Measurements from ENCODE around the gene CACNA1C. TPM values are rescaled to one million over a fixed set of nuclear protein-coding genes. Genes with fewer than 3 reads are reported as not detected.

Gene CACNA1C
- total and polyA plus RNA-seq, 2 of the 4 experiments (the other 2 are of a cell fraction): 1.6 to 2.6 TPM

DNA sequence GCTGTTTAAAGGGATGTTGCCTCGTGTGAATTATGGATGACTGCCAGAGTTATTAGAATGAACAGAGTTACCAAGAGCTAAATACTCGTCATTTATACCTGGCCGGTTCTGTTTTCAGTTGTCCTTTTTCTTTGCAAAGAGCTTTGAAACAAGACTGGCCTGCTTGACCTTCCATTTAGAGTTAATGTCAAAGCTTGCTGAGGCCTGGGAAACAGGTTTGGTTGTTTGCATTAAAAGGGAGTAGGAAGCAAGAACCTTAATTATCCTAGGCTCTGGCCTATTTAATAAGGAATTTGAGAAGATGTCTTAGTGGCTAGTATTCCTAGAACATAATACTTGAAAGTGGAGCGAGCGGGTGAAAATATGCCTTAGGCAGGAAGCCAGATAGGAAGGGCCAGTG lies 233.3 kb downstream of the CACNA1C start:
- WGBS, 2 experiments (ENCODE audit: extremely low coverage in 2 of 2, insufficient read length in 1 of 2): 100% methylated on average over 4 of the region's 5 CpGs; no CpG with 5 or more reads in 1 of the 2 experiments
- TF ChIP-seq SMC3 (IDR thresholded peaks at IDR 0.05; ENCODE audit: low read depth, low read length) (no peak), CHD1 (IDR thresholded peaks at IDR 0.05; ENCODE audit: low read depth, low read length) (no peak), CEBPB (IDR thresholded peaks at IDR 0.05; ENCODE audit: low read depth, low read length) (no peak), RAD21 (IDR thresholded peaks at IDR 0.05; ENCODE audit: low read length) (no peak), MAFK (IDR thresholded peaks at IDR 0.05; ENCODE audit: low read depth, low read length) (no peak), MXI1 (IDR thresholded peaks at IDR 0.05; ENCODE audit: borderline replicate concordance, low read depth, low read length) (no peak), MAZ (IDR thresholded peaks at IDR 0.05; ENCODE audit: borderline replicate concordance, low read depth, low read length) (no peak), BHLHE40 (IDR thresholded peaks at IDR 0.05; ENCODE audit: low read depth, low read length) (no peak), POLR2A (IDR thresholded peaks at IDR 0.05; ENCODE audit: low read depth, low read length) (no peak), NFE2L2 (IDR thresholded peaks at IDR 0.05; ENCODE audit: low read depth, low read length) (no peak), RFX5 (IDR thresholded peaks at IDR 0.05; ENCODE audit: low read depth, low read length) (no peak), FOS (IDR thresholded peaks at IDR 0.05; ENCODE audit: low read depth, low read length) (no peak)
- TF ChIP-seq, protein P1, sequence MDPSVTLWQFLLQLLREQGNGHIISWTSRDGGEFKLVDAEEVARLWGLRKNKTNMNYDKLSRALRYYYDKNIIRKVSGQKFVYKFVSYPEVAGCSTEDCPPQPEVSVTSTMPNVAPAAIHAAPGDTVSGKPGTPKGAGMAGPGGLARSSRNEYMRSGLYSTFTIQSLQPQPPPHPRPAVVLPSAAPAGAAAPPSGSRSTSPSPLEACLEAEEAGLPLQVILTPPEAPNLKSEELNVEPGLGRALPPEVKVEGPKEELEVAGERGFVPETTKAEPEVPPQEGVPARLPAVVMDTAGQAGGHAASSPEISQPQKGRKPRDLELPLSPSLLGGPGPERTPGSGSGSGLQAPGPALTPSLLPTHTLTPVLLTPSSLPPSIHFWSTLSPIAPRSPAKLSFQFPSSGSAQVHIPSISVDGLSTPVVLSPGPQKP (IDR thresholded peaks at IDR 0.05; ENCODE audit: borderline replicate concordance, low read depth, low read length): no peak
- TF ChIP-seq, protein P2, sequence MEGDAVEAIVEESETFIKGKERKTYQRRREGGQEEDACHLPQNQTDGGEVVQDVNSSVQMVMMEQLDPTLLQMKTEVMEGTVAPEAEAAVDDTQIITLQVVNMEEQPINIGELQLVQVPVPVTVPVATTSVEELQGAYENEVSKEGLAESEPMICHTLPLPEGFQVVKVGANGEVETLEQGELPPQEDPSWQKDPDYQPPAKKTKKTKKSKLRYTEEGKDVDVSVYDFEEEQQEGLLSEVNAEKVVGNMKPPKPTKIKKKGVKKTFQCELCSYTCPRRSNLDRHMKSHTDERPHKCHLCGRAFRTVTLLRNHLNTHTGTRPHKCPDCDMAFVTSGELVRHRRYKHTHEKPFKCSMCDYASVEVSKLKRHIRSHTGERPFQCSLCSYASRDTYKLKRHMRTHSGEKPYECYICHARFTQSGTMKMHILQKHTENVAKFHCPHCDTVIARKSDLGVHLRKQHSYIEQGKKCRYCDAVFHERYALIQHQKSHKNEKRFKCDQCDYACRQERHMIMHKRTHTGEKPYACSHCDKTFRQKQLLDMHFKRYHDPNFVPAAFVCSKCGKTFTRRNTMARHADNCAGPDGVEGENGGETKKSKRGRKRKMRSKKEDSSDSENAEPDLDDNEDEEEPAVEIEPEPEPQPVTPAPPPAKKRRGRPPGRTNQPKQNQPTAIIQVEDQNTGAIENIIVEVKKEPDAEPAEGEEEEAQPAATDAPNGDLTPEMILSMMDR (conservative IDR thresholded peaks at IDR 0.05; ENCODE audit: low read depth, low read length): no peak
- Histone ChIP-seq H3K4me2 (ENCODE audit: low read depth, low read length) (no peak overlapping the region), H3K4me3 (ENCODE audit: insufficient read depth, low read depth, low read length) (no peak overlapping the region), H4K91ac (ENCODE audit: insufficient read depth, low read depth, low read length) (peak overlapping the region; percentile 89), H2BK15ac (ENCODE audit: low read depth, low read length) (peak overlapping the region; percentile 50; the same call in 2 of the 3 replicates), H3K9me3 (ENCODE audit: control insufficient read depth, insufficient read depth, low read length) (no peaks in the 10 kb centered on the region), H3K36me3 (ENCODE audit: control insufficient read depth, insufficient read depth, low read length) (no peaks in the 10 kb centered on the region), H3K4ac (ENCODE audit: low read depth, low read length) (peak overlapping the region; percentile 78), H3K4me1 (ENCODE audit: control insufficient read depth, insufficient read depth, low read length) (peaks cover 44% of the 10 kb centered on the region), H2AK9ac (replicated peaks; ENCODE audit: low read depth, low read length, poor library complexity) (no peak overlapping the region), H2AFZ (replicated peaks; ENCODE audit: low read length, poor library complexity) (peak overlapping the region; percentile 1), H3K14ac (replicated peaks; ENCODE audit: low read depth, low read length) (no peak overlapping the region; the same call in 1 of the 2 replicates), H3K23ac (ENCODE audit: low read depth, low read length) (no peak overlapping the region), H2BK5ac (ENCODE audit: low read depth, low read length, poor library complexity, severe bottlenecking) (no peak overlapping the region), H2BK20ac (ENCODE audit: low read depth, low read length) (peak overlapping the region; percentile 55), H2BK120ac (ENCODE audit: low read depth, low read length) (peak overlapping the region; percentile 81), H4K5ac (ENCODE audit: low read depth, low read length) (peak overlapping the region; percentile 30; the same call in 1 of the 2 replicates), H3K9me1 (ENCODE audit: insufficient read depth, low read length) (peaks cover 30% of the 10 kb centered on the region), H3K27me3 (ENCODE audit: control insufficient read depth, insufficient read depth, low read length) (no peaks in the 10 kb centered on the region), H3K18ac (ENCODE audit: low read depth, low read length) (peak overlapping the region; percentile 51; the same call in 1 of the 2 replicates), H2AK5ac (ENCODE audit: low read depth, low read length) (peak overlapping the region; percentile 20; the same call in 1 of the 2 replicates), H3K9ac (ENCODE audit: low read depth, low read length) (0 out of 2 replicates have a peak overlapping the region, but pooled peaks have one; percentile 8), H3K27ac (ENCODE audit: insufficient read depth, low read length) (peak overlapping the region; percentile 9; the same call in 1 of the 2 replicates), H3K79me1 (ENCODE audit: low read depth in 1 of 2, low read length in 2 of 2) (peaks cover 4 to 25% of the 10 kb centered on the region in 2 experiments; a peak in 1 of 4 replicates), H4K20me1 (ENCODE audit: insufficient read depth, low read length) (no peaks in the 10 kb centered on the region), H4K8ac (ENCODE audit: low read depth in 2 of 2, low read length in 2 of 2) (peak overlapping the region; percentile 33 to 87; a peak in 2 of 4 replicates), H3K56ac (ENCODE audit: extremely low read depth, insufficient read depth, low read length) (no peak overlapping the region)
- CTCF ChIA-PET: interaction anchor here (1.3 kb wide), 1 partner anchor 297 kb away, joined by 4 read pairs; no protein-coding TSS in a partner anchor
- dilution Hi-C loops (cut with HindIII; ENCODE audit: low sequenced_read_pairs, unreplicated experiment): no loop called here
- POLR2A ChIA-PET (ENCODE audit: unreplicated experiment): interaction anchor here (0.8 kb wide), 1 partner anchor 281 kb away, joined by 5 read pairs; no protein-coding TSS in a partner anchor
- no TSS peak for BruUV-seq (replicated peaks)
- in situ Hi-C loops (cut with MboI; ENCODE audit: low sequenced_read_pairs): loop anchor here (10.0 to 25.0 kb wide), 3 partner anchors 299 to 624 kb away; partner anchors contain the start of gene LRTM2
- ATAC-seq (ENCODE audit: low read depth) (no peak), DNase-seq (no peak)
- intact Hi-C loops (cut with micrococcal nuclease): loop anchor here (10.0 kb wide), 1 partner anchor 341 kb away; no protein-coding TSS in a partner anchor

Data from IMR-90 (cell line).